Cardiac fibroblast (primary cell): ENCODE measurements around the gene CFAP45.
"Not testable (repeated sequence)": the region's sequence is repeated elsewhere in the genome, so short reads cannot be mapped to it uniquely, and the experiment has no call there.

Source experiments
- DNase-seq, 2 donors: peaks; one replicate each; pipeline versions ENCODE4 v3.0.0 to v3.0.0-alpha.2; 2010; ENCODE audit warnings: low read depth in 2 of 2
- H3K4me3 ChIP-seq, 2 donors: replicated peaks in 1 of 2; 1 replicate in 1 of 2; 2 replicates in 1 of 2; pipeline ENCODE4 v1.5.1; 2011; ENCODE audit warnings: low read depth in 2 of 2, low read length in 2 of 2, mild to moderate bottlenecking in 2 of 2, moderate library complexity in 1 of 2
- CTCF ChIP-seq: IDR thresholded peaks from one replicate; pipeline ENCODE4 v1.5.1; 2011; ENCODE audit warnings: low read depth, mild to moderate bottlenecking, low read length, inconsistent platforms

The CFAP45 gene

GRCh38 chr1:159913451-159914192, 13.7 kb upstream of the CFAP45 start:
- no peak for TF ChIP-seq CTCF
- no peak overlapping the region for H3K4me3 ChIP-seq
- no peak for DNase-seq

- no peak for TF ChIP-seq CTCF
- no peak for DNase-seq
- no peak overlapping the region for H3K4me3 ChIP-seq
These were observed 11.5 kb upstream of the CFAP45 start for GRCh38 chr1:159911326-159912070.

DNA sequence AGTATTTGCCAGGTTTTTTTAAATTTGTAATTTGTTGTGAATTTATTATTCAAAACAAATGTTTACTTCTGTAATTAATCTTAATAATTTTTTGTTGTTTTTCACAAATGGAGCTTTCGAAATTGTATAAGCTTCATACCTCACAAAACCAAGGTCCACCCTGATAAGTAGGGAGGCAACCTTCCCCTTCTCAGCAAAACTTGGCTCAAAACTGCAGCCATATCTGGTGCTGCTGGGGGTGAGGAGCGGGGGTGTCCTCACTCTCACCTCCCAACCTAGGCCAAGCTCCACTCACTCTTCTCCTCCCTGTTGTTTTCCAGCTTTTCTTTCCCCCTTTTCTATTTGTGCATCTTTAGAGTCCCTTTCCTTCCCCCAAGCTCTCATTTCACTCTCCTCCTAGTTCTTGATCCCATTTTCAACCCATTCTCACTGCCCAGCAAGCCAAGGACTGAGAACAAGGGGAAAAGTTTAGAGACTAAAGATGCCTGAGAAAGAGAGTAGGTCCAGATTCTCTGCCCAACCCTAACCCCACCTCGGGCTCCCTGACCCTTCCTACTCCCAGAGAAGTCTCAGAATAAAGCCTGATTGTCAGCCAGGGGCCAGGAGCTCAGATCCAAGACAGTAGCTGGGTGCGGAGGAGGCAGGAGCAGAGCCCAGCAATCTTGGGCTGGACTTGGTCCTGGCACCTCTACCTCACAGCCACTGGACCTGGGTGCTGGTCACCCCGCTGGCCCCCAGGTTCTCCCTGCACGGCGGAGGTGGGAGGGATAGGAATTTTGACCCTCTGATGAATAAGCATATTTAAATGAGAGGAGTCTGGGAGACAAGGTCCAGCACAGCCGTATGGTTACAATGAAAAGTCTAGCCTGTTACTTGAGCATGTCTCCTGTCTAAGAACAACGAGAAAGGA, 8.3 kb upstream of the CFAP45 start:
- H3K4me3 ChIP-seq: no peak overlapping the region
- no peak for DNase-seq
- TF ChIP-seq CTCF: no peak

DNA sequence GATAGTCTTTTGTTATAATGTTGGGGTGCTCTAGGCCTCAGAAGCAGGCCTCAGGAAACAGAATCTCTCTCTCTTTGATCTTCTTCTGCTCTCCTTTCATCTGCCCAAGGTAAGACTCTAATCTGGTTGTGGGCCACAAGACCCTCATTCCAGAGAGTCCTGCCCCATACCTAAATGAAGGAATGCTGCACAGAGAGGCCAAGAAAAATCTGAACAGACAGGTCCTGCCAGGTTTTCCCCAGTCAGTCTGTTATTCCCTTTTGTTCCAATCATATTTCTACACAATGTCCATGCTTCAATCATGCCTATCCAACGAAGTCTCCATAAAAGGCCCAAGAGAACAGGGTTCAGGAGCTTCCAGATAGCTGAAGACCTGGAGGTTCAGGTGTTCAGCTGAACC, 7.0 kb upstream of the CFAP45 start:
- no peak for DNase-seq
- no peak for TF ChIP-seq CTCF
- no peak overlapping the region for H3K4me3 ChIP-seq

DNA sequence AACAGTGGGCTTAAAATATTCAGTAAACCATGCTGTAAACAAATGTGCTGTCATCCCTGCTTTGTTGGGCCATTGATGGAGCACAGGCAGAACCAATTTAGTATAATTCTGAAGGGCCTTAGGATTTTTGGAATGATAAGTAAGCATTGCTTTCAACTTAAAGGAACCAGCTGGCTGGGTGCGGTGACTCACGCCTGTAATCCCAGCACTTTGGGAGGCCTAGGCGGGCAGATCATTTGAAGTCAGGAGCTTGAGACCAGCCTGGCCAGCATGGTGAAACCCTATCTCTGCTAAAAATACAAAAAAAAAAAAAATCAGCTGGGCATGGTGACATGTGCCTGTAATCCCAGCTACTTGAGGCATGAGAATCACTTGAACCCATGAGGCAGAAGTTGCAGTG, 4.1 kb upstream of the CFAP45 start:
- H3K4me3 ChIP-seq, DNase-seq: not testable (repeated sequence)

DNA sequence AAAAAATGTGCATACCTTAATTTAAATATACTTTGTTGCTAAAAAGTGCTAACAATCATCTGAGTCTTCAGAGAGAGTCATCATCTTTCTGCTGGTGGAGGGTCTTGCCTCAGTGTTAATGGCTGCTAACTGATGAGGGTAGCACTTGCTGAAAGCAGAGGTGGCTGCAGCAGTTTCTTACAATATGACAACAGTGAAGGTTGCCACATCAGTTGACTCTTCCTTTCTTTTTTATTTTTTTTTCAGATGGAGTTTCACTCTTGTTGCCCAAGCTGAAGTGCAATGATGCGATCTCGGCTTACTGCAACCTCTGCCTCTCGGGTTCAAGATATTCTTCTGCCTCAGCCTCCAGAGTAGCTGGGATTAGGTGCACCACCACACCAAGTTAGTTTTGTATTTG, 2.6 kb upstream of the CFAP45 start:
- DNase-seq: no peak
- no peak for TF ChIP-seq CTCF
- H3K4me3 ChIP-seq: no peak overlapping the region

DNA sequence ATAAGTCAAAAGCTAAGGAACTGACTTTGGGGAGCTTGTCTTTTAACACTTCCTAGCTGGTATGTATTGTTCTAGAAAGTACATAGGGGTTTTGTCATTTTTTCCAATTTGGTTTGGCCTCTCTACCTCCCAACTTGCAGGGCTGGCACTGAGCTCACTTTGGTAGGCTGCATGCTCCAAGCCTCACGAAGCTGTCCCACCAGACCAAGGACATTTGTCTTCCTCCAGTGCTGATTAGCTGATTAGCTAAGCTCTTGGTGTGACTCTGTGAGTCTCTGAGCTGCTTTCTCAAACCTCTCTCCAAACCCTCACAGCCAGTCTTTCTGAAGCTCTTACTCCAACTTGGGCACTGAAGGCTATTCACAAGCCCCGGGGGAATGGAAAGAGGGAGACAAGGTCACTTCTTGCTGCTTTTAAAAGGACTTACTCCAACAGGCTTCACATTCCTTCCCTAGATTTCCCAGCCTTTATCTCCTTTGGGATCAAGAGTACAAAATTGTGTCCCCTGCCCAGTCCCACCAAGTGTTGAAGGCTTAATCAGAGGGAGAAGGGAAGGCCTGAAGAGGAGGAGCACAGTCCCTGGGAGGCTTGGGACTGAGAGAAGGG, 893 bp upstream of the CFAP45 start:
- TF ChIP-seq CTCF: no peak
- H3K4me3 ChIP-seq: no peak overlapping the region
- no peak for DNase-seq

DNA sequence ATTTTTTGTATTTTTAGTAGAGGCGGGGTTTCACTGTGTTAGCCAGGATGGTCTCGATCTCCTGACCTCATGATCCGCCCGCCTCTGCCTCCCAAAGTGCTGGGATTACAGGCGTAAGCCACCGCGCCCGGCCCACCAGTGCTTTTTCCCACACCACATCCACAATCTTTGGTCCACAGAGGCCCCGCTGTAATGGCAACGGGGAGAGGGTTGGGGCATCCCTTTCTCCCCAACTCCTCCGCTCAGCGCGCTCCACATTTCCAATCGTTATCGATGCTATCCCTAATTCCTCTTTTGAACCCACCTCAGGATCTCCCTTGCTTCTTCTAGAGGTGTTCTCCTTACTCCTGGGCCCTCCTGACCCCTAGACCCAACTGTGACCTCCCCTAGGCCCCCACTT, 331 bp downstream of the CFAP45 start:
- not testable (repeated sequence) for H3K4me3 ChIP-seq, DNase-seq
